ENCODE data around the gene CSF3R. TPM values are rescaled to one million over a fixed set of nuclear protein-coding genes. Genes with fewer than 3 reads are reported as not detected.

The CSF3R gene
- total RNA-seq, 4 donors from 2014 or later: 5.9 to 32.5 (median 7.4) TPM

DNA sequence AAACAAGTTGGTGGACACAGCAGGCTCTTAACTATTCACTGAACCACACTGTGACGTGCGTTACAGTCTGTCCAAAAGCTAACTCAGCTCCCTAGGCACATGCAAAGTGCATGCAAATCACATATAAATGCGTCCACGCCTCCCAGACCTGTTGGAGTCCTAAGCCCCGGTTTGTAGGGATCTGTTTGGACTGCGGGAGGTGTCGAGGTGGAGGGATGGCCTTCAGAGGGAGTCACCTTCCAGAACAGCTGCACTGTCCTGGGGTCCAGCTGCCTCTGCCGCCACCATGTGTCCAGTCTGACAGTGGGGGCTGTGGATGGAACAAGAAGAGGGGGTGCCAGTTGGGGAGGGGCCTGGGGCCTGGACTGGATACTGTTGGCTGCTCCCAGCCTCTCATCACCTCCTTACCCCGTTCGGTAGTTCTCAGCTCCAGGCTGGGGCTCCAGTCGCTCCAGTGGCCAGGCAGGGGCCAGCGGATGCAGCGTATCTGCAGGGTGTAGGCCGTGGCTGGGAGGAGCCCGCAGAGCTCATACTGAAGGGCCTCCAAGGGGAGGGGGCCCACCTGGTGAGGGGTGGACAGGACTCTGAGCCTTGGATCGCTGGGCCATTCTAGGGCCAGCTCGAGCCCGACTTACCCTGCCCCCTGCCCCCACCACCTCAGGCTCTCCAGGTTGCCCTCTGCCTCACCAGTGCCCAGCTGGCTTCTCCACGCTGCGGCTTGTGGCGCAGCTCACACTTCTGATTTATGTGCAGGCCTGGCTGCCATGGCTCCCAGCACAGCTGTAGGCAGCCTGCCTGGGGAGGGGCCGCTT is 10.7 kb downstream of the CSF3R start:
- 61% methylated on average over 8 of the region's 22 CpGs for WGBS
- Histone ChIP-seq H3K36me3 (no peaks in the 10 kb centered on the region), H3K9me3 (no peaks in the 10 kb centered on the region), H3K4me1 (no peaks in the 10 kb centered on the region), H3K27me3 (no peaks in the 10 kb centered on the region), H3K4me3 (no peak overlapping the region), H3K27ac (replicated peaks in 1 of 4) (no peak overlapping the region)
- DNase-seq (ENCODE audit: extremely low spot score): no peak
- TF ChIP-seq POLR2AphosphoS5 (IDR thresholded peaks at IDR 0.05) (no peak), EP300 (IDR thresholded peaks at IDR 0.05) (no peak), POLR2A (IDR thresholded peaks at IDR 0.05; ENCODE audit: low read depth) (no peak)
- TF ChIP-seq, protein P1, sequence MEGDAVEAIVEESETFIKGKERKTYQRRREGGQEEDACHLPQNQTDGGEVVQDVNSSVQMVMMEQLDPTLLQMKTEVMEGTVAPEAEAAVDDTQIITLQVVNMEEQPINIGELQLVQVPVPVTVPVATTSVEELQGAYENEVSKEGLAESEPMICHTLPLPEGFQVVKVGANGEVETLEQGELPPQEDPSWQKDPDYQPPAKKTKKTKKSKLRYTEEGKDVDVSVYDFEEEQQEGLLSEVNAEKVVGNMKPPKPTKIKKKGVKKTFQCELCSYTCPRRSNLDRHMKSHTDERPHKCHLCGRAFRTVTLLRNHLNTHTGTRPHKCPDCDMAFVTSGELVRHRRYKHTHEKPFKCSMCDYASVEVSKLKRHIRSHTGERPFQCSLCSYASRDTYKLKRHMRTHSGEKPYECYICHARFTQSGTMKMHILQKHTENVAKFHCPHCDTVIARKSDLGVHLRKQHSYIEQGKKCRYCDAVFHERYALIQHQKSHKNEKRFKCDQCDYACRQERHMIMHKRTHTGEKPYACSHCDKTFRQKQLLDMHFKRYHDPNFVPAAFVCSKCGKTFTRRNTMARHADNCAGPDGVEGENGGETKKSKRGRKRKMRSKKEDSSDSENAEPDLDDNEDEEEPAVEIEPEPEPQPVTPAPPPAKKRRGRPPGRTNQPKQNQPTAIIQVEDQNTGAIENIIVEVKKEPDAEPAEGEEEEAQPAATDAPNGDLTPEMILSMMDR (IDR thresholded peaks at IDR 0.05): no peak
- intact Hi-C loops (cut with DNase I): no loop called here

DNA sequence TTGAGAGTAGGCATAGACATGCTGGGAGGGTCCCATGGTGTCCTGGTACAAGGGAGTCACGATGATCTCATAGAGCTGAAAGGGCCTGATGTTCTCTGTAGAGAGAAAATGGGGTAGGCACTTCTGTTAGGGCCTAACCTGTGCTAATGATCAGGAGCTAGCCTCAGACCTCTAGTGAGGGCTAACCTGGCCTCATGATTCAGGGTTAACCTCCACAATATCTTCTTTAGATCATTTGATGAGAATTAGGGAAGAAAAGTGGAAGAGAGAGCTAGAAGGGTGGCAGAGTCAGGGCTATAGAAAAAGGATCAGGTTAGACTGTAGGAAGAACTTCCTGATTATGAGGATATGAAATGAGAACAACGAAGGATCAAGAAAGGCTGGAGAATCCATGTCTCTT is 13.6 kb downstream of the CSF3R start:
- Histone ChIP-seq H3K27ac (replicated peaks in 1 of 4) (no peak overlapping the region), H3K4me3 (no peak overlapping the region), H3K9me3 (no peaks in the 10 kb centered on the region), H3K27me3 (no peaks in the 10 kb centered on the region), H3K36me3 (no peaks in the 10 kb centered on the region), H3K4me1 (peaks cover 0 to 8% (median 4%) of the 10 kb centered on the region in 4 donors)
- DNase-seq (ENCODE audit: extremely low spot score): no peak
- TF ChIP-seq EP300 (IDR thresholded peaks at IDR 0.05) (no peak), POLR2A (IDR thresholded peaks at IDR 0.05; ENCODE audit: low read depth) (no peak), POLR2AphosphoS5 (IDR thresholded peaks at IDR 0.05) (no peak)
- TF ChIP-seq, protein P1 (IDR thresholded peaks at IDR 0.05): no peak
- intact Hi-C loops (cut with DNase I): no loop called here
- 95% methylated on average over 2 of the region's 2 CpGs for WGBS

DNA sequence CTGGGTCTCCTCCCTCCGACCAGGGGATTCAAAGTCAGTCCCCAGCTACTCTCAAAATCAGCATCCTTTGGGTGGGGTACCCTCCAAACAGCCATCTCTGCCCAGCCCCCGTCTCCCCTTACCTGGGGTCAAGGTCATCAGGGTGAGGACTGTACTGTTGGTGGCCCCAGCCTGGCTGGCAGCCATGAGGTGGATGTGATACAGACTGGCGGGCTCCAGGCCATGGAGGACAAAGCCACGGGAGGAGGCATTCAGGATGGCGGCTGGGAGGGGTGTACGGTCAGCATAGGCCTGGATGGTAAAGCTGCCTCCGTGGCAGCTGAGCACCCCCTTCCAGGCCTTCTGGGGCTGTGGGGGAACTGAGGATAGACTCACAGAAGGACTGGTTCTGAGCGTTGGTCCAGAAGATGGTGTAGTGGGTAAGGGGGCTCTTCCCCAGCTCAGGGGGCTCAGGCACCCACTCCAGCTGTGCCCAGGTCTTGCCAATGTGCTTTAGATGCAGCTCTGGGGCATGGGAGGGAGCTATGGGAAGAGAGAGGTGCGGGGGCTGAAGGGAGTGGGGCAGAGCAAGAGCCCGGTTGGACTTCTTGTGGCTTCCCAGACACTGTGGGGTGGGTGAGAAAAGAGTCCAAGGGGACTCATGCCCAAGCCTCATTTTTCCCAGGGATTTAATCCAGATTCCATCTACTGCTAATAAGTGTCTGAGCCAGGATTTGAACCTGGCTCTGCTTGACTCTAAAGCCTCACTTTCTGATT is 14.8 kb downstream of the CSF3R start:
- H3K4me1 ChIP-seq: peaks cover 8 to 17% (median 12%) of the 10 kb centered on the region in 4 donors
- intact Hi-C loops (cut with DNase I): no loop called here

DNA sequence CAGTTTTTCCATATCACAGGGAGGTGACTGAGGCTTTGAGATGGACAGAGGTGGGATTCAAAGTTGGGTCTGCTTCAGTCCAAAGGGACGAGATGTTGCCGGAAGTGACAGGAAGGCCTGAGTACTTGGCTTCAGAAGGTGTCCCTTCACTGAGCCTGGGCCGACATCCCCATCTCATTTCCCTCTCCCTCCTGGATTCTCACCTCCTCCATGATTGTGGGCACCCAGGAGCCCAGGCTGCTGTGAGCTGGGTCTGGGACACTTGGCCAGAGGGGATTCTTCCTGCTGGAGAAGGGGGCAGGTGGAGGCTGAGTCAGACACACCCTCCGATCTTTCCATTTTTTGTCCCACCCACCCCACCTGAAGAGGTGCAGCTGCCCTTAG is 15.7 kb downstream of the CSF3R start:
- peaks cover 0 to 4% (median 3%) of the 10 kb centered on the region in 4 donors for H3K36me3 ChIP-seq
- TF ChIP-seq POLR2A (IDR thresholded peaks at IDR 0.05; ENCODE audit: low read depth): no peak
- TF ChIP-seq POLR2AphosphoS5 (IDR thresholded peaks at IDR 0.05): no peak
- TF ChIP-seq EP300 (IDR thresholded peaks at IDR 0.05): no peak
- TF ChIP-seq, protein P1 (IDR thresholded peaks at IDR 0.05): no peak
- 96% methylated on average over 4 of the region's 4 CpGs for WGBS

More for the DNA sequence above, 14.8 kb downstream of the CSF3R start:
- no peaks in the 10 kb centered on the region for H3K27me3 ChIP-seq
- no peak overlapping the region for H3K4me3 ChIP-seq
- H3K36me3 ChIP-seq: no peaks in the 10 kb centered on the region
- 95% methylated on average over 4 of the region's 10 CpGs for WGBS
- DNase-seq (ENCODE audit: extremely low spot score): no peak
- H3K27ac ChIP-seq (replicated peaks in 1 of 4): no peak overlapping the region
- H3K9me3 ChIP-seq: no peaks in the 10 kb centered on the region
- TF ChIP-seq, protein P1 (IDR thresholded peaks at IDR 0.05): no peak
- TF ChIP-seq POLR2AphosphoS5 (IDR thresholded peaks at IDR 0.05) (no peak), POLR2A (IDR thresholded peaks at IDR 0.05; ENCODE audit: low read depth) (no peak), EP300 (IDR thresholded peaks at IDR 0.05) (no peak)

More for the DNA sequence above, 15.7 kb downstream of the CSF3R start:
- H3K27me3 ChIP-seq: no peaks in the 10 kb centered on the region
- H3K9me3 ChIP-seq: no peaks in the 10 kb centered on the region
- peaks cover 13 to 25% (median 21%) of the 10 kb centered on the region in 4 donors for H3K4me1 ChIP-seq
- no peak overlapping the region for H3K27ac ChIP-seq (replicated peaks in 1 of 4)
- DNase-seq (ENCODE audit: extremely low spot score): no peak
- intact Hi-C loops (cut with DNase I): no loop called here
- no peak overlapping the region for H3K4me3 ChIP-seq
